HepG2 (cell line): ENCODE results near the gene LIN28B. TPM values are rescaled to one million over a fixed set of nuclear protein-coding genes. Genes with fewer than 3 reads are reported as not detected.

Experiments used
- ATAC-seq: fragments of 200-7000 bp; cut with Tn5 transposase; 3 replicates; pipeline ENCODE4 v1.9.1; 2020; ENCODE audit warnings: mild to moderate bottlenecking, moderate library complexity
- BruUV-seq: library from RNA; stranded (reverse); fragments of 400-500 nt; replicated peaks from 2 replicates; lab custom pipeline; 2021; lab: Mats Ljungman, UMichigan
- CTCF ChIA-PET: fragments of 300-600 bp; formaldehyde crosslinking; extraction: SDS; loops from one replicate; lab custom pipeline; 2021; ENCODE audit warnings: low total read pairs, inconsistent platforms, low intra/inter-chr PET ratio; lab: Yijun Ruan, JAX
- POLR2A ChIA-PET: fragments of 350-600 bp; sonication (Branson Sonifier 250); formaldehyde crosslinking; loops from one replicate; lab custom pipeline; 2020; ENCODE audit warnings: antibody characterized with exemption, inconsistent platforms; lab: Yijun Ruan, JAX
- DNase-seq: peaks from one replicate; pipeline ENCODE4 v3.0.0-alpha.2; 2015; ENCODE audit warnings: low spot score
- FAIRE-seq: peaks from 3 replicates; lab custom pipeline; 2011; peaks lifted over from hg19 to GRCh38; lab: Jason Lieb, UNC
- H2AFZ ChIP-seq: one replicate; pipeline ENCODE4 v1.6.1; 2011; ENCODE audit warnings: low read length, inconsistent platforms
- H3K27ac ChIP-seq: fragments of 300-600 bp; 3 replicates; pipeline ENCODE4 v1.8.0; 2011; ENCODE audit warnings: mixed run types, mild to moderate bottlenecking, mixed read lengths, low read length, inconsistent platforms; ENCODE audit not compliant: insufficient read depth; ENCODE audit errors: extremely low read length
- H3K27me3 ChIP-seq, 2 experiments: fragments of 200-600 bp in 1 of 2; 2 replicates in 1 of 2; 3 replicates in 1 of 2; pipeline versions ENCODE4 v1.6.0 to v1.8.0; 2011; ENCODE audit warnings: low read length in 2 of 2, mild to moderate bottlenecking in 2 of 2, moderate library complexity in 2 of 2, inconsistent platforms in 1 of 2; ENCODE audit not compliant: insufficient read depth in 2 of 2, control insufficient read depth in 1 of 2
- H3K36me3 ChIP-seq, 2 experiments: fragments of 200-600 bp in 1 of 2; replicated peaks in 1 of 2; 2 replicates in 1 of 2; 3 replicates in 1 of 2; pipeline versions ENCODE4 v1.5.1 to v1.8.0; 2011; ENCODE audit warnings: low read length in 2 of 2, inconsistent platforms in 1 of 2; ENCODE audit not compliant: insufficient read depth in 2 of 2, control insufficient read depth in 1 of 2
- H3K4me1 ChIP-seq: 2 replicates; pipeline ENCODE4 v1.5.1; 2012; ENCODE audit warnings: low read length, inconsistent platforms; ENCODE audit not compliant: insufficient read depth
- H3K4me2 ChIP-seq: 2 replicates; pipeline ENCODE4 v1.6.0; 2011; ENCODE audit warnings: low read depth, low read length, inconsistent platforms
- H3K4me3 ChIP-seq, 3 experiments: fragments of 200-600 bp in 1 of 3; sonication (generic), shearing (Covaris generic) in 1 of 3; replicated peaks in 1 of 3; 2 replicates each; pipeline ENCODE4 v1.5.1; 2011 to 2016; ENCODE audit warnings: low read length in 3 of 3, inconsistent platforms in 2 of 3, low read depth in 2 of 3, mild to moderate bottlenecking in 2 of 3, control low read depth in 1 of 3, mixed read lengths in 1 of 3; ENCODE audit not compliant: insufficient read depth in 1 of 3
- H3K79me2 ChIP-seq: one replicate; pipeline ENCODE4 v1.6.1; 2011; ENCODE audit warnings: low read length, inconsistent platforms; ENCODE audit not compliant: insufficient read depth
- H3K9ac ChIP-seq: 2 replicates; pipeline ENCODE4 v1.6.0; 2011; ENCODE audit warnings: mild to moderate bottlenecking, low read depth, low read length, inconsistent platforms; ENCODE audit not compliant: insufficient read depth
- H3K9me3 ChIP-seq: 2 replicates; pipeline ENCODE4 v1.5.1; 2012; ENCODE audit warnings: mild to moderate bottlenecking, low read length
- H4K20me1 ChIP-seq: 2 replicates; pipeline ENCODE4 v1.6.0; 2011; ENCODE audit warnings: inconsistent platforms, mild to moderate bottlenecking, low read length, moderate library complexity; ENCODE audit not compliant: insufficient read depth
- FIP1L1 ChIP-seq: fragments of 200-400 bp; formaldehyde crosslinking; IDR thresholded peaks from 2 replicates; pipeline ENCODE4 v1.6.1; 2018; ENCODE audit warnings: low read depth, mild to moderate bottlenecking, low read length, moderate library complexity, borderline replicate concordance; ENCODE audit not compliant: insufficient read depth
- IRF9 ChIP-seq: sonication (generic); formaldehyde crosslinking; IDR thresholded peaks from 2 replicates; pipeline ENCODE4 v1.8.0; 2022; ENCODE audit warnings: missing genetic modification reagents, mild to moderate bottlenecking, borderline replicate concordance
- MED1 ChIP-seq: sonication (generic); formaldehyde crosslinking; IDR thresholded peaks from 2 replicates; pipeline ENCODE4 v1.4.0; 2020; ENCODE audit warnings: missing genetic modification reagents
- PRDM4 ChIP-seq: sonication (generic); formaldehyde crosslinking; IDR thresholded peaks from 2 replicates; pipeline ENCODE4 v1.9.0; 2021; ENCODE audit warnings: missing genetic modification reagents, borderline replicate concordance
- WGBS: methylation state at CpG from one replicate; pipeline ENCODE4 v1.1.6; 2017; ENCODE audit warnings: low lambda C conversion rate; 5-methylcytosine and 5-hydroxymethylcytosine counted together
- in situ Hi-C: cut with HindIII; loops from 2 replicates; pipeline ENCODE4 v1.10.0; 2017; ENCODE audit warnings: low pct_unique_long_range_greater_than_20kb; ENCODE audit not compliant: extremely low pct_ligation_motif_present
- intact Hi-C: fragments of 100-400 bp; cut with micrococcal nuclease; formaldehyde crosslinking; loops from one replicate; pipeline ENCODE4 v1.10.0; 2022; ENCODE audit not compliant: unreplicated experiment
- polyA plus RNA-seq, 8 experiments: library from polyadenylated mRNA; depleted of rRNA in 3 of 8; stranded (reverse) in 7 of 8; unstranded in 1 of 8; fragments of >200 nt; fragmentation: Illumina TruSeq in 4 of 8; extraction: Trizol in 4 of 8; gene quantifications; 2 replicates each; pipeline versions ENCODE4 v1.2.1 to v1.2.3, GENCODE V29; 2011 to 2016; ENCODE audit warnings: low read depth in 4 of 8, missing spikeins in 1 of 8, mixed read lengths in 1 of 8; ENCODE audit not compliant: insufficient read depth in 1 of 8
- total RNA-seq, 5 experiments: library from RNA; depleted of rRNA; stranded (reverse); fragments of >200 nt; fragmentation: Illumina TruSeq; extraction: Trizol; gene quantifications; 2 replicates each; pipeline ENCODE4 v1.2.3, GENCODE V29; 2016; ENCODE audit warnings: low read depth in 1 of 5

LIN28B gene
- total and polyA plus RNA-seq, 2 of the 13 experiments (the other 11 are each of a cell fraction or from before 2014, with no cell fraction given) = 14.5 to 56.8 TPM

- ChIA-PET POLR2A (interaction anchor here (0.9 kb wide), 1 partner anchor 109 kb away, joined by 6 read pairs; no protein-coding TSS in a partner anchor), CTCF (no interaction called here)
- FAIRE-seq (no peak), ATAC-seq (no peak), DNase-seq (no peak)
- TF ChIP-seq MED1 (CRISPR knock-in tag) (no peak), PRDM4 (CRISPR knock-in tag) (no peak), FIP1L1 (no peak), IRF9 (CRISPR knock-in tag) (no peak)
- H2AFZ ChIP-seq = no peak overlapping the region
- H3K36me3 ChIP-seq = no peaks in the 10 kb centered on the region
- H3K9me3 ChIP-seq = no peaks in the 10 kb centered on the region
- H3K27me3 ChIP-seq = no peaks in the 10 kb centered on the region
- H4K20me1 ChIP-seq = no peaks in the 10 kb centered on the region
- 17% methylated on average over 3 of the region's 3 CpGs for WGBS
- peaks cover 5% of the 10 kb centered on the region for H3K79me2 ChIP-seq
- peaks cover 60% of the 10 kb centered on the region for H3K4me1 ChIP-seq
- in situ Hi-C loops (no loop called here), intact Hi-C loops (loop anchor here (2.0 kb wide), 1 partner anchor 110 kb away; the partner anchor contains the start of gene LIN28B)
- no peak overlapping the region for H3K9ac ChIP-seq
- H3K4me2 ChIP-seq = peak overlapping the region; percentile 57
- H3K4me3 ChIP-seq = peak overlapping the region in 1 of 3 experiments; percentile 4; a peak in 1 of 6 replicates
- BruUV-seq = no TSS peak
- H3K27ac ChIP-seq = peak overlapping the region; percentile 61
These were observed 109.9 kb downstream of the LIN28B start for GRCh38 chr6:105066836-105067235.
